NCI-H1092 treated with DMSO at 0.1 percent for 48 hours (cell line): ENCODE results near the gene RPS19BP1.

ENCODE experiments used
- DNase-seq: peaks from one replicate; lab custom pipeline; 2025; lab: John Stamatoyannopoulos, UW

Gene RPS19BP1

GRCh38 chr22:39532215-39533073 is at the start of gene RPS19BP1:
Gene RPS19BP1, minus strand, starts transcription at chr22:39532748. Its CDS starts 10 bp downstream, at chr22:39532738.
- peak; percentile 100 for DNase-seq

- DNase-seq = no peak
These were observed 48.8 kb upstream of the RPS19BP1 start for GRCh38 chr22:39581303-39581702.

- DNase-seq = no peak
These were observed 48.2 kb upstream of the RPS19BP1 start for GRCh38 chr22:39580795-39581194.

- DNase-seq = no peak
These were observed 47.5 kb upstream of the RPS19BP1 start for GRCh38 chr22:39580006-39580441.

- DNase-seq = no peak
These were observed 45.4 kb upstream of the RPS19BP1 start for GRCh38 chr22:39577900-39578299.

GRCh38 chr22:39577366-39577765 is 44.8 kb upstream of the RPS19BP1 start:
- no peak for DNase-seq

- no peak for DNase-seq
These were observed 43.5 kb upstream of the RPS19BP1 start for GRCh38 chr22:39576027-39576426.

GRCh38 chr22:39575552-39575825 is 42.9 kb upstream of the RPS19BP1 start:
- DNase-seq = no peak

GRCh38 chr22:39574779-39575551 is 42.4 kb upstream of the RPS19BP1 start:
- DNase-seq = no peak

- no peak for DNase-seq
These were observed 39.0 kb upstream of the RPS19BP1 start for GRCh38 chr22:39571538-39571937.

GRCh38 chr22:39570665-39571064 is 38.1 kb upstream of the RPS19BP1 start, which contains the start of gene CACNA1I:
Gene CACNA1I, plus strand, starts transcription at chr22:39570753. Its CDS starts 0 bp downstream, at chr22:39570753.
- DNase-seq = no peak

- no peak for DNase-seq
These were observed 37.7 kb upstream of the RPS19BP1 start for GRCh38 chr22:39570226-39570625.

- no peak for DNase-seq
These were observed 36.5 kb upstream of the RPS19BP1 start for GRCh38 chr22:39569066-39569465.

GRCh38 chr22:39568278-39568981 is 35.9 kb upstream of the RPS19BP1 start:
- no peak for DNase-seq

GRCh38 chr22:39567135-39567946 is 34.8 kb upstream of the RPS19BP1 start:
- no peak for DNase-seq

GRCh38 chr22:39565414-39565944 is 32.9 kb upstream of the RPS19BP1 start:
- no peak for DNase-seq

GRCh38 chr22:39563571-39564428 is 31.3 kb upstream of the RPS19BP1 start:
- no peak for DNase-seq

- no peak for DNase-seq
These were observed 30.4 kb upstream of the RPS19BP1 start for GRCh38 chr22:39562839-39563489.

GRCh38 chr22:39560127-39560526 is 27.6 kb upstream of the RPS19BP1 start:
- DNase-seq = no peak
